K562 (cell line): Measurements from ENCODE around the gene DVL3. TPM values are rescaled to one million over a fixed set of nuclear protein-coding genes. Genes with fewer than 3 reads are reported as not detected.

ENCODE experiments used
- ADNP ChIP-seq: fragments of 200-800 bp; sonication (Bioruptor generic); IDR thresholded peaks from 2 replicates; pipeline ENCODE4 v1.6.1; 2016; ENCODE audit warnings: missing genetic modification characterization, missing compliant biosample characterization
- CBX1 ChIP-seq: sonication (generic); IDR thresholded peaks from 2 replicates; pipeline ENCODE4 v1.6.1; 2016; ENCODE audit warnings: antibody characterized with exemption, low read depth, mild to moderate bottlenecking
- CBX3 ChIP-seq, 2 experiments: IDR thresholded peaks; 1 replicate in 1 of 2; 2 replicates in 1 of 2; pipeline ENCODE4 v1.6.1; 2012; ENCODE audit warnings: inconsistent platforms in 2 of 2, low read length in 2 of 2, borderline replicate concordance in 1 of 2, control low read depth in 1 of 2
- COPS2 ChIP-seq: fragments of 450-650 bp; conservative IDR thresholded peaks from 2 replicates; pipeline ENCODE4 v1.6.1; 2016; ENCODE audit warnings: mild to moderate bottlenecking, moderate library complexity
- ELF4 ChIP-seq: fragments of 450-650 bp; formaldehyde crosslinking; IDR thresholded peaks from 2 replicates; pipeline ENCODE4 v1.4.0; 2022; ENCODE audit warnings: missing genetic modification characterization
- FOXA1 ChIP-seq: fragments of 450-650 bp; IDR thresholded peaks from 2 replicates; pipeline ENCODE4 v1.6.1; 2016; ENCODE audit warnings: mild to moderate bottlenecking, borderline replicate concordance
- GATAD2B ChIP-seq: fragments of 450-650 bp; IDR thresholded peaks from 2 replicates; pipeline ENCODE4 v1.6.1; 2017; ENCODE audit warnings: mild to moderate bottlenecking, borderline replicate concordance
- KDM1A ChIP-seq, 2 experiments: fragments of 450-650 bp; IDR thresholded peaks; 2 replicates each; pipeline ENCODE4 v1.6.1; 2016; ENCODE audit warnings: mild to moderate bottlenecking in 2 of 2
- NFXL1 ChIP-seq: fragments of 450-650 bp; formaldehyde crosslinking; IDR thresholded peaks from 2 replicates; pipeline ENCODE4 v1.4.0; 2021; ENCODE audit warnings: mild to moderate bottlenecking
- NRF1 ChIP-seq, 2 experiments: fragments of 450-650 bp; IDR thresholded peaks in 1 of 2; conservative IDR thresholded peaks in 1 of 2; 2 replicates each; pipeline ENCODE4 v1.6.1; 2014; ENCODE audit warnings: mild to moderate bottlenecking in 2 of 2
- RBM39 ChIP-seq: fragments of 200-400 bp; formaldehyde crosslinking; optimal IDR thresholded peaks from 2 replicates; pipeline ENCODE3; 2018; ENCODE audit warnings: low read depth, low read length
- RCOR1 ChIP-seq, 2 experiments: IDR thresholded peaks; 2 replicates each; pipeline ENCODE4 v1.6.1; 2012; ENCODE audit warnings: low read depth in 2 of 2, low read length in 2 of 2, borderline replicate concordance in 1 of 2, improper control_type of control experiment in 1 of 2
- TBP ChIP-seq: optimal IDR thresholded peaks from 2 replicates; pipeline ENCODE3; 2011; ENCODE audit warnings: low read depth, low read length, improper control_type of control experiment
- ZBTB17 ChIP-seq: fragments of 450-650 bp; formaldehyde crosslinking; IDR thresholded peaks from 2 replicates; pipeline ENCODE4 v1.4.0; 2020; ENCODE audit warnings: mild to moderate bottlenecking
- ZBTB2 ChIP-seq: fragments of 450-650 bp; IDR thresholded peaks from 2 replicates; pipeline ENCODE4 v1.6.1; 2016; ENCODE audit warnings: antibody characterized with exemption
- ZBTB43 ChIP-seq: sonication (generic); formaldehyde crosslinking; IDR thresholded peaks from 2 replicates; pipeline ENCODE4 v1.8.0; 2023; ENCODE audit warnings: mild to moderate bottlenecking, missing genetic modification reagents
- ZNF146 ChIP-seq: IDR thresholded peaks from one replicate; pipeline ENCODE4 v1.6.1; 2018; ENCODE audit warnings: missing compliant biosample characterization; ENCODE audit not compliant: unreplicated experiment
- ZNF212 ChIP-seq: fragments of 450-650 bp; formaldehyde crosslinking; IDR thresholded peaks from 2 replicates; pipeline ENCODE4 v1.4.0; 2020; ENCODE audit warnings: mild to moderate bottlenecking
- ZNF239 ChIP-seq: fragments of 250-450 bp; sonication (Bioruptor Pico); IDR thresholded peaks from 2 replicates; pipeline ENCODE4 v1.4.0; 2020; ENCODE audit warnings: mild to moderate bottlenecking
- ZNF280B ChIP-seq: fragments of 250-450 bp; sonication (Bioruptor Pico); IDR thresholded peaks from 2 replicates; pipeline ENCODE4 v1.5.1; 2021; ENCODE audit warnings: mild to moderate bottlenecking
- ZNF3 ChIP-seq: fragments of 250-450 bp; sonication (Bioruptor Pico); IDR thresholded peaks from 2 replicates; pipeline ENCODE4 v1.5.0; 2021; ENCODE audit warnings: mild to moderate bottlenecking, moderate library complexity
- ZNF316 ChIP-seq: fragments of 450-650 bp; IDR thresholded peaks from 2 replicates; pipeline ENCODE4 v1.6.1; 2016
- ZZZ3 ChIP-seq: fragments of 450-650 bp; IDR thresholded peaks from 2 replicates; pipeline ENCODE4 v1.6.1; 2016; ENCODE audit warnings: antibody characterized with exemption, mild to moderate bottlenecking, moderate library complexity
- polyA plus RNA-seq, 8 experiments: library from polyadenylated mRNA; depleted of rRNA in 4 of 8; stranded (reverse) in 5 of 8; unstranded in 3 of 8; fragments of >200 nt; fragmentation: Nextera tagmentation in 2 of 8; fragmentation: Illumina TruSeq in 1 of 8; extraction: Ambion mirVana in 2 of 8; extraction: Trizol in 1 of 8; gene quantifications; 2 replicates each; pipeline versions ENCODE4 v1.2.1 to v1.2.3, GENCODE V29; 2011 to 2014; ENCODE audit warnings: inconsistent platforms in 1 of 8, missing spikeins in 1 of 8
- total RNA-seq, 7 experiments: library from RNA; depleted of rRNA in 6 of 7; stranded (reverse); fragments of >200 nt in 6 of 7; fragmentation: Illumina TruSeq in 2 of 7; extraction: Trizol in 2 of 7; gene quantifications; 2 replicates each; pipeline versions ENCODE4 v1.2.1 to v1.2.3, GENCODE V29; 2011 to 2021; ENCODE audit warnings: low replicate concordance in 1 of 7
- TF ChIP-seq, protein P1 (sequence below): sonication (generic); formaldehyde crosslinking; IDR thresholded peaks from 2 replicates; pipeline ENCODE4 v1.8.1; 2023; ENCODE audit warnings: mild to moderate bottlenecking, missing genetic modification reagents, moderate library complexity

DVL3 gene
- total and polyA plus RNA-seq, 9 of the 15 experiments (the other 6 are each of a cell fraction or from before 2014, with no cell fraction given), result 3.1 to 57.9 (median 20.1) TPM

DNA sequence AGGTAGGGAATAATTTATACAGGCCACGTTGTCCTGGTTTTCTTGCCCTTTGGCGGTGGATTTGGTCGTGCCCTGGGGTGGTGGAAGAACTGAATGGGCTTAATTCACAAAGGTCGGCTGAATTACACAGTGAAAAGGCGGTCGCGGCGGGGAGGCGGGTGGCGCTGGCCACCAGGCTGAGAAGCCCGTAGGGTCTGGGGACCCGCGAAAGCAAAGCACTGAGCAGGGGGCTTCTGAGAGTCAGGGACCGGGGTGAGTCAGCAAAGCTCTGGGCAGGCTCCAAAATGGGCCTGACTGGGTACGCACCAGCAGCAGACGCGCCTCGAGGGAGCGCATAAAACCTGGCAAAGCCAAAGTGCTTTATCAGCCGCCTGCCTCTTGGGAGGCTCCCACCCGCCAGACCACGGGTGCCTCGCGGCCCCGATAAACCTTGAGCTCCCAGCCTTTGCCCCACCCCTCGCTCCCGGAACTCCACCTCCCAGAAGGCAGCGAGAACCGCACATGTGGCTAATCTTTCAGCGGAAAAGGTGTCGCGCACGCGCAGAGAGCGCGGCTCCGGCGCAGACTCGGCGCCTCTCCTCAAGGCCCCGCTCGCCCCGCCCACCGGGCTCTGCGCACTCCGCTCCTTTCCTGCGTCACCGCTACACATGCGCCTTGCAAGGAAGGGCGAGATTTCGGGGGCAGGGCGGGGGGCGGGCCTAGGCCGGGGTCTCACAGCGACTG lies 30.4 kb downstream of the DVL3 start (continued):
- TF ChIP-seq ZNF3 (CRISPR knock-in tag) (no peak), FOXA1 (no peak), KDM1A (IDR thresholded peaks at IDR 0.05) (no peak), RCOR1 (IDR thresholded peaks at IDR 0.05; ENCODE audit: borderline replicate concordance in 1 of 2, low read depth in 2 of 2, low read length in 2 of 2) (peak; percentile 5 to 11; a peak in 1 of 4 replicates), ELF4 (CRISPR knock-in tag) (peak; percentile 76; the same call in 1 of the 2 replicates), TBP (peak; percentile 25), CBX1 (no peak), ZNF212 (CRISPR knock-in tag) (no peak), NRF1 (conservative IDR thresholded peaks at IDR 0.05 in 1 of 2, IDR thresholded peaks at IDR 0.05 in 1 of 2) (peak; percentile 100), ZBTB2 (peak; percentile 99), ADNP (tag) (no peak), ZBTB17 (CRISPR knock-in tag) (peak; percentile 56; the same call in 1 of the 2 replicates), COPS2 (no peak), NFXL1 (CRISPR knock-in tag) (no peak), ZNF280B (CRISPR knock-in tag) (no peak), ZNF316 (peak; percentile 86), ZNF146 (CRISPR knock-in tag) (no peak), CBX3 (IDR thresholded peaks at IDR 0.05; ENCODE audit: borderline replicate concordance in 1 of 2, low read length in 2 of 2) (peak in 1 of 2 experiments; percentile 87; a peak in 2 of 3 replicates), RBM39 (no peak), ZNF239 (CRISPR knock-in tag) (no peak), ZBTB43 (CRISPR knock-in tag) (no peak), ZZZ3 (no peak), GATAD2B (peak; percentile 36; the same call in 1 of the 2 replicates)
- TF ChIP-seq, protein P1, sequence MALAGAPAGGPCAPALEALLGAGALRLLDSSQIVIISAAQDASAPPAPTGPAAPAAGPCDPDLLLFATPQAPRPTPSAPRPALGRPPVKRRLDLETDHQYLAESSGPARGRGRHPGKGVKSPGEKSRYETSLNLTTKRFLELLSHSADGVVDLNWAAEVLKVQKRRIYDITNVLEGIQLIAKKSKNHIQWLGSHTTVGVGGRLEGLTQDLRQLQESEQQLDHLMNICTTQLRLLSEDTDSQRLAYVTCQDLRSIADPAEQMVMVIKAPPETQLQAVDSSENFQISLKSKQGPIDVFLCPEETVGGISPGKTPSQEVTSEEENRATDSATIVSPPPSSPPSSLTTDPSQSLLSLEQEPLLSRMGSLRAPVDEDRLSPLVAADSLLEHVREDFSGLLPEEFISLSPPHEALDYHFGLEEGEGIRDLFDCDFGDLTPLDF, result no peak; the same call in none of the 2 replicates
